Measurements from ENCODE around the gene TMEM179.

Gene TMEM179

GRCh38 chr14:104572668-104573067 is 31.9 kb downstream of the TMEM179 start:
- no peak for TF ChIP-seq CTCF (IDR thresholded peaks at IDR 0.05; ENCODE audit: low read depth, low read length)
- no peak for DNase-seq (ENCODE audit: low read depth)
- no peak overlapping the region for H3K4me3 ChIP-seq (ENCODE audit: low read depth, low read length)

GRCh38 chr14:104572024-104572626 is 32.4 kb downstream of the TMEM179 start:
- TF ChIP-seq POLR2A (IDR thresholded peaks at IDR 0.05; ENCODE audit: extremely low read depth, insufficient read length) (no peak), MYC (IDR thresholded peaks at IDR 0.05; ENCODE audit: low read depth, low read length) (no peak), CTCF (IDR thresholded peaks at IDR 0.05; ENCODE audit: low read depth, low read length) (no peak), MAX (IDR thresholded peaks at IDR 0.05; ENCODE audit: low read depth, low read length) (no peak)
- no peak for DNase-seq (ENCODE audit: low read depth)

GRCh38 chr14:104571246-104571645 is 33.3 kb downstream of the TMEM179 start:
- H3K4me3 ChIP-seq (ENCODE audit: low read depth, low read length): no peak overlapping the region
- no peak for TF ChIP-seq MYC (IDR thresholded peaks at IDR 0.05; ENCODE audit: low read depth, low read length)
- TF ChIP-seq CTCF (IDR thresholded peaks at IDR 0.05; ENCODE audit: low read depth, low read length): no peak
- no peak for TF ChIP-seq POLR2A (IDR thresholded peaks at IDR 0.05; ENCODE audit: extremely low read depth, insufficient read length)
- TF ChIP-seq MAX (IDR thresholded peaks at IDR 0.05; ENCODE audit: low read depth, low read length): no peak
- DNase-seq (ENCODE audit: low read depth): no peak

More at GRCh38 chr14:104572024-104572626, 32.4 kb downstream of the TMEM179 start:
- no peak overlapping the region for H3K4me3 ChIP-seq (ENCODE audit: low read depth, low read length)

- no peak overlapping the region for H3K4me3 ChIP-seq (ENCODE audit: low read depth, low read length)
- DNase-seq (ENCODE audit: low read depth): no peak
- TF ChIP-seq MYC (IDR thresholded peaks at IDR 0.05; ENCODE audit: low read depth, low read length) (no peak), MAX (IDR thresholded peaks at IDR 0.05; ENCODE audit: low read depth, low read length) (no peak), CTCF (IDR thresholded peaks at IDR 0.05; ENCODE audit: low read depth, low read length) (no peak), POLR2A (IDR thresholded peaks at IDR 0.05; ENCODE audit: extremely low read depth, insufficient read length) (no peak)
These were observed 35.1 kb downstream of the TMEM179 start for GRCh38 chr14:104569435-104569834.

- TF ChIP-seq CTCF (IDR thresholded peaks at IDR 0.05; ENCODE audit: low read depth, low read length): no peak
- TF ChIP-seq MAX (IDR thresholded peaks at IDR 0.05; ENCODE audit: low read depth, low read length): 0 out of 2 replicates have a peak, but pooled peaks have one; percentile 28
- no peak for TF ChIP-seq MYC (IDR thresholded peaks at IDR 0.05; ENCODE audit: low read depth, low read length)
- no peak for TF ChIP-seq POLR2A (IDR thresholded peaks at IDR 0.05; ENCODE audit: extremely low read depth, insufficient read length)
- DNase-seq (ENCODE audit: low read depth): no peak
- no peak overlapping the region for H3K4me3 ChIP-seq (ENCODE audit: low read depth, low read length)
These were observed 36.0 kb downstream of the TMEM179 start for GRCh38 chr14:104568620-104569019.

GRCh38 chr14:104567957-104568225 is 36.7 kb downstream of the TMEM179 start:
- H3K4me3 ChIP-seq (ENCODE audit: low read depth, low read length): no peak overlapping the region
- no peak for DNase-seq (ENCODE audit: low read depth)
- no peak for TF ChIP-seq MAX (IDR thresholded peaks at IDR 0.05; ENCODE audit: low read depth, low read length)
- no peak for TF ChIP-seq CTCF (IDR thresholded peaks at IDR 0.05; ENCODE audit: low read depth, low read length)
- TF ChIP-seq POLR2A (IDR thresholded peaks at IDR 0.05; ENCODE audit: extremely low read depth, insufficient read length): no peak
- TF ChIP-seq MYC (IDR thresholded peaks at IDR 0.05; ENCODE audit: low read depth, low read length): no peak
